Mesodermal cell (in vitro differentiated cells): ENCODE data around the gene PRPSAP2.

Experiments used
- H3K27ac ChIP-seq: 2 replicates; pipeline ENCODE4 v1.7.0; 2013; ENCODE audit warnings: mild to moderate bottlenecking, low read depth, low read length, moderate library complexity; ENCODE audit not compliant: severe bottlenecking
- H3K36me3 ChIP-seq: 2 replicates; pipeline ENCODE4 v1.7.1; 2013; ENCODE audit warnings: mild to moderate bottlenecking, low read length, moderate library complexity; ENCODE audit not compliant: control insufficient read depth, insufficient read depth
- H3K4me1 ChIP-seq: one replicate; pipeline ENCODE4 v1.7.1; 2013; ENCODE audit warnings: mild to moderate bottlenecking, low read length; ENCODE audit not compliant: insufficient read depth, control insufficient read depth, poor library complexity, severe bottlenecking
- H3K4me3 ChIP-seq: 2 replicates; pipeline ENCODE4 v1.7.0; 2013; ENCODE audit warnings: low read length, control low read depth, mild to moderate bottlenecking; ENCODE audit not compliant: insufficient read depth, poor library complexity, severe bottlenecking; ENCODE audit errors: extremely low read depth
- H3K9me3 ChIP-seq: 2 replicates; pipeline ENCODE4 v1.7.1; 2013; ENCODE audit warnings: mild to moderate bottlenecking, low read length, moderate library complexity; ENCODE audit not compliant: control insufficient read depth
- WGBS, 2 experiments: methylation state at CpG; one replicate each; pipeline ENCODE4 v1.1.5; 2013; ENCODE audit warnings: missing lambda C conversion rate in 2 of 2; ENCODE audit not compliant: insufficient coverage in 2 of 2; 5-methylcytosine and 5-hydroxymethylcytosine counted together

The PRPSAP2 gene

GRCh38 chr17:18963126-18964017, 105.4 kb downstream of the PRPSAP2 start:
- 94% methylated on average over 15 to 22 of the region's 23 CpGs for WGBS, 2 experiments
- no peak overlapping the region for H3K4me3 ChIP-seq
- H3K36me3 ChIP-seq, result no peaks in the 10 kb centered on the region
- peak overlapping the region; percentile 67 for H3K27ac ChIP-seq
- H3K9me3 ChIP-seq, result no peaks in the 10 kb centered on the region
- peaks cover 40% of the 10 kb centered on the region for H3K4me1 ChIP-seq

- H3K9me3 ChIP-seq, result no peaks in the 10 kb centered on the region
- H3K36me3 ChIP-seq, result no peaks in the 10 kb centered on the region
- 92 to 94% methylated on average over 6 to 9 of the region's 9 CpGs for WGBS, 2 experiments
- H3K4me1 ChIP-seq, result peaks cover 46% of the 10 kb centered on the region
- H3K27ac ChIP-seq, result no peak overlapping the region
- no peak overlapping the region for H3K4me3 ChIP-seq
Observed at GRCh38 chr17:18964018-18964351, 106.1 kb downstream of the PRPSAP2 start.

GRCh38 chr17:18964550-18964949, 106.6 kb downstream of the PRPSAP2 start:
- Histone ChIP-seq H3K9me3 (no peaks in the 10 kb centered on the region), H3K27ac (no peak overlapping the region), H3K4me3 (no peak overlapping the region), H3K36me3 (peaks cover 4% of the 10 kb centered on the region), H3K4me1 (peaks cover 43% of the 10 kb centered on the region)
- WGBS, 2 experiments, result 90 to 94% methylated on average over 8 of the region's 9 CpGs

- H3K4me3 ChIP-seq, result no peak overlapping the region
- no peaks in the 10 kb centered on the region for H3K9me3 ChIP-seq
- WGBS, 2 experiments, result 94% methylated on average over 11 to 12 of the region's 14 CpGs
- no peak overlapping the region for H3K27ac ChIP-seq
- H3K4me1 ChIP-seq, result peaks cover 43% of the 10 kb centered on the region
- peaks cover 12% of the 10 kb centered on the region for H3K36me3 ChIP-seq
Observed at GRCh38 chr17:18965530-18966236, 107.8 kb downstream of the PRPSAP2 start.

GRCh38 chr17:18966831-18967624, 109.1 kb downstream of the PRPSAP2 start:
- Histone ChIP-seq H3K4me3 (no peak overlapping the region), H3K4me1 (peaks cover 35% of the 10 kb centered on the region), H3K9me3 (no peaks in the 10 kb centered on the region), H3K36me3 (peaks cover 25% of the 10 kb centered on the region), H3K27ac (peak overlapping the region; percentile 45)
- 62 to 68% methylated on average over 17 to 19 of the region's 19 CpGs for WGBS, 2 experiments

- 79 to 87% methylated on average over 3 to 4 of the region's 4 CpGs for WGBS, 2 experiments
- H3K4me3 ChIP-seq, result no peak overlapping the region
- H3K27ac ChIP-seq, result peak overlapping the region; percentile 45
- peaks cover 27% of the 10 kb centered on the region for H3K36me3 ChIP-seq
- H3K4me1 ChIP-seq, result peaks cover 26% of the 10 kb centered on the region
- no peaks in the 10 kb centered on the region for H3K9me3 ChIP-seq
Observed at GRCh38 chr17:18967916-18968315, 110.0 kb downstream of the PRPSAP2 start.

- WGBS, 2 experiments, result 90 to 95% methylated on average over 4 of the region's 4 CpGs
- Histone ChIP-seq H3K4me1 (peaks cover 22% of the 10 kb centered on the region), H3K4me3 (no peak overlapping the region), H3K27ac (peak overlapping the region; percentile 45), H3K36me3 (peaks cover 27% of the 10 kb centered on the region), H3K9me3 (no peaks in the 10 kb centered on the region)
Observed at GRCh38 chr17:18968345-18968744, 110.4 kb downstream of the PRPSAP2 start.

- Histone ChIP-seq H3K36me3 (peaks cover 27% of the 10 kb centered on the region), H3K4me1 (peaks cover 19% of the 10 kb centered on the region), H3K4me3 (no peak overlapping the region), H3K9me3 (no peaks in the 10 kb centered on the region), H3K27ac (peak overlapping the region; percentile 45)
- WGBS, 2 experiments, result 81 to 88% methylated on average over 17 to 20 of the region's 23 CpGs
Observed at GRCh38 chr17:18968945-18969887, 111.3 kb downstream of the PRPSAP2 start.

GRCh38 chr17:18970582-18971480, 112.9 kb downstream of the PRPSAP2 start:
- H3K4me1 ChIP-seq, result peaks cover 19% of the 10 kb centered on the region
- peaks cover 36% of the 10 kb centered on the region for H3K36me3 ChIP-seq
- H3K27ac ChIP-seq, result no peak overlapping the region
- WGBS, 2 experiments, result 91 to 93% methylated on average over 21 to 25 of the region's 28 CpGs
- H3K9me3 ChIP-seq, result no peaks in the 10 kb centered on the region
- no peak overlapping the region for H3K4me3 ChIP-seq
